Measurements from ENCODE around the gene PRMT3. TPM values are rescaled to one million over a fixed set of nuclear protein-coding genes. Genes with fewer than 3 reads are reported as not detected.
"Not testable (repeated sequence)": the region's sequence is repeated elsewhere in the genome, so short reads cannot be mapped to it uniquely, and the experiment has no call there.

PRMT3 gene
- total RNA-seq, 4 donors from 2014 or later: 10.5 to 42.1 (median 16.2) TPM

DNA sequence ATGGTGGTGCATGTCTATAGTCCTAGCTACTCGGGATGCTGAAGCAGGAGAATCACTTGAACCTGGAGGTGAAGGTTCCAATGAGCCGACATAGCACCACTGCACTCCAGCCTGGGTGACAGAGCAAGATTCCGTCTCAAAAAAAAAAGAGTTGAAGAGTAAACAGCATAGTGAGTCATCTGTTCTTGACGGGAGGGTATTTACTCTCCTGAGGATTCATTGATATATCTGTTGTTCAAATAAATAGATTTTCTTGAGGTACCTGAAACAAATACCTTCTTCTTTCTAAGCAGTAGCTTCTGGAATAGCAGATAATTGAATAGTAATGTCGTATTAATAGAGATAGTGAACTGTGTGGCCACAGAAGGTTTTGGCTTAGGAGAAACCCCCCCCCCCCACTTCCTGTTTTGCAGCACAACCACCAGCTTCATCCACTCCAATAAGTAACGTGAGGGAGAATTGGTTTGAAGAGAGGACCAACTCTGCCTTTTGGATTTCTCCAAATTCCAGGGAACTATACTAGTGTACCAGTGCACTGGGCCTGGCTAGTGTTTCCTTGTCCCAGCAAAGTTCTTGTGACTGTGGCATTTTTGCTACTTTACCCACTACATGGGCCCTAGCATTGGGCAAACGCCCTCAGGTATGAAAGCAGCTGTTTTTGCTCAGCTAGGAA is 90.0 kb downstream of the PRMT3 start:
- no peak for DNase-seq
- Histone ChIP-seq H3K4me1 (no peaks in the 10 kb centered on the region), H3K27me3 (no peaks in the 10 kb centered on the region), H3K27ac (no peak overlapping the region), H3K4me3 (no peak overlapping the region), H3K36me3 (no peaks in the 10 kb centered on the region), H3K9me3 (no peaks in the 10 kb centered on the region)
- no peak for TF ChIP-seq POLR2A (IDR thresholded peaks at IDR 0.05)
- TF ChIP-seq, protein P1, sequence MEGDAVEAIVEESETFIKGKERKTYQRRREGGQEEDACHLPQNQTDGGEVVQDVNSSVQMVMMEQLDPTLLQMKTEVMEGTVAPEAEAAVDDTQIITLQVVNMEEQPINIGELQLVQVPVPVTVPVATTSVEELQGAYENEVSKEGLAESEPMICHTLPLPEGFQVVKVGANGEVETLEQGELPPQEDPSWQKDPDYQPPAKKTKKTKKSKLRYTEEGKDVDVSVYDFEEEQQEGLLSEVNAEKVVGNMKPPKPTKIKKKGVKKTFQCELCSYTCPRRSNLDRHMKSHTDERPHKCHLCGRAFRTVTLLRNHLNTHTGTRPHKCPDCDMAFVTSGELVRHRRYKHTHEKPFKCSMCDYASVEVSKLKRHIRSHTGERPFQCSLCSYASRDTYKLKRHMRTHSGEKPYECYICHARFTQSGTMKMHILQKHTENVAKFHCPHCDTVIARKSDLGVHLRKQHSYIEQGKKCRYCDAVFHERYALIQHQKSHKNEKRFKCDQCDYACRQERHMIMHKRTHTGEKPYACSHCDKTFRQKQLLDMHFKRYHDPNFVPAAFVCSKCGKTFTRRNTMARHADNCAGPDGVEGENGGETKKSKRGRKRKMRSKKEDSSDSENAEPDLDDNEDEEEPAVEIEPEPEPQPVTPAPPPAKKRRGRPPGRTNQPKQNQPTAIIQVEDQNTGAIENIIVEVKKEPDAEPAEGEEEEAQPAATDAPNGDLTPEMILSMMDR (IDR thresholded peaks at IDR 0.05): no peak

DNA sequence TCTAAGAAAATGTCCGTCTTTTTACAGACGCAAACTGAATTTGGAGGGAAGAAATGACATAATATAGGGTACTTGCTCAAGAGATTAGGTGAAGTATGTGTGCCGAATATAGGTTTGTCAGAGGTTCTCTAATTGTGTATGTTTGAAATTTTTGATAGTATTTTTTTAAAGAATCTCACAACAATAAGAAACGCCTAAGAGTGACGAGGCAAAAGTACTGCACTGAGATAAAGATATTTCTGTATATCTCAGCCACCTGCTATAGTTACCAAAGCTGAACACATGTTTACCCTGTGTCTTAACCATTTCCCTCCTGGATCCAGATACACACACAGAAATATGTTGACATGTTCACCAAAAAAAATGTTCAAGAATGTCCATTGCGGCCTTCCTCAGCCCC is 92.0 kb downstream of the PRMT3 start:
- H3K36me3 ChIP-seq: no peaks in the 10 kb centered on the region
- H3K4me3 ChIP-seq: no peak overlapping the region
- H3K9me3 ChIP-seq: no peaks in the 10 kb centered on the region
- DNase-seq: no peak
- no peaks in the 10 kb centered on the region for H3K27me3 ChIP-seq
- TF ChIP-seq POLR2A (IDR thresholded peaks at IDR 0.05): no peak
- TF ChIP-seq, protein P1 (IDR thresholded peaks at IDR 0.05): no peak
- no peaks in the 10 kb centered on the region for H3K4me1 ChIP-seq
- no peak overlapping the region for H3K27ac ChIP-seq

DNA sequence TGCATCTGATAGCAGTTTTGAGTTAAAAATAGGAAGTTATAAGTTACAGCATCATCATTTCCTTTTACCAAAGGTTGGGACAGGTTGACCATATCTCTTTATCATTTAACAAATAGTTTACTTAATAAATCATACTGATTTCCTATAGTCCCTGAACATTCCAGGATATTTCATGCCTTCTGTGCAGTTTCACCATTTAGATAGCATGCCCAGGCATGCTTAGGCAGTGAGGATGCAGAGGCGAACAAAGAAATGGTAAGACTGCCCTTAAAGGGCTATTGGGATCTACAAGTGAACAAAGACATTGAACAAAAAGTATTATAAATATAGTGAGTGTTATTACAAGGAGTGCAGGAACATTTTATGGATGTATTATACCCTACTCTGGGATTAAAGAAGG is 96.4 kb downstream of the PRMT3 start:
- no peaks in the 10 kb centered on the region for H3K4me1 ChIP-seq
- H3K36me3 ChIP-seq: no peaks in the 10 kb centered on the region
- H3K9me3 ChIP-seq: no peaks in the 10 kb centered on the region
- H3K27ac ChIP-seq: no peak overlapping the region
- no peak for TF ChIP-seq POLR2A (IDR thresholded peaks at IDR 0.05)
- TF ChIP-seq, protein P1 (IDR thresholded peaks at IDR 0.05): no peak
- no peak overlapping the region for H3K4me3 ChIP-seq
- DNase-seq: no peak
- no peaks in the 10 kb centered on the region for H3K27me3 ChIP-seq

DNA sequence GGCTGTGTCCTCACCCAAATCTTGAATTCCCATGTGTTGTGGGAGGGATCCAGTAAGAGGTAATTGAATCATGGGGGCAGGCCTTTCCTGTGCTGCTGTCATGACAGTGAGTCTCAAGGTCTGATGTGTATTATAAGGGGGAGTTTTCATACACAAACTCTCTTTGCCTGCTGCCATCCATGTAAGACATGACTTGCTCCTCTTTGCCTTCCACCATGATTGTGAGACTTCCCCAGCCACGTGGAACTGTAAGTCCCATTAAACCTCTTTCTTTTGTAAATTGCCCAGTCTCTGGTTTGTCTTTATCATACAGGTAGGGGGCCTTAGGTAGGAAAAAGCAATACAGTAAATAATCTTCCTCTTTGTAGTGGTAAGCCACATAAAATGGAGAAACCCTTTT is 96.9 kb downstream of the PRMT3 start:
- H3K4me3 ChIP-seq, DNase-seq, H3K36me3 ChIP-seq: not testable (repeated sequence)

DNA sequence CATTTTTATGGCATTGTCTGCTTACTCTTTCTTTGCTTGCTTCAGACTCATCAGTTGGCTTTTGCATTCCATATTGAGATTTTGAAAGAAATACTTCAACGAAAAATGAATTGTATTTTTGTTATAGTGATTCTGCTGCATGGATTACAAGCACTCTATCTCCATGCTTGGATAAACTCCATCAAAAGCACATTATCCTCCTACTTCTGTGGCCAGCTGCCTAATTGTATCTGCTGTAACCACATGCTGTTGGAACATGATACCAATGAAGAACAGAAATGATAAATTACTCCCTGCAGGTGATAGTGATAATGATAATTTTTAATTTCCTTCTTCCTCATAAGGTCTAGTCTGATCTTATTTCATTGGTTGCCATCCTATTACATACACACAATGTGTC is 100.8 kb downstream of the PRMT3 start:
- TF ChIP-seq POLR2A (IDR thresholded peaks at IDR 0.05): no peak
- Histone ChIP-seq H3K27ac (no peak overlapping the region), H3K36me3 (no peaks in the 10 kb centered on the region)

More for the DNA sequence above, 96.9 kb downstream of the PRMT3 start:
- H3K9me3 ChIP-seq, H3K4me1 ChIP-seq, H3K27ac ChIP-seq, H3K27me3 ChIP-seq: not testable (repeated sequence)

DNA sequence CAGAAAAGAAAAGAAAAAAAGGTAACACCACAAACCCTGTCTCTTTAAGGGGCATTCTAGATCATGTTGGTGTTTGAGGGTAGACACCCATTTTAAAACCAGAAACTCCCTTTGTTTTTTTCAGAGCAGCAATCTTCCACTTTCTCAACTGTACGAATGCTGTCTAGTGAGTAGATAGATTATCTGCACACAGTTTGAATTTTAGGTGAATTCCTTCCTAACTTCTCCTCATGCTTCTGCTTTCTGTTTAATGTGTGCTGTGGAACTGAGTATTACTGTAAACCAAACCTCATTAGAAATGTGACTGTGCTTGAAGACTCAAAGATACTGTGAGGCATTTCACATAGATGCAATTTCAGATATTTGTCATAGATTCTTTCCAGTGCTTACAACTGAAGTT is 102.4 kb downstream of the PRMT3 start:
- Histone ChIP-seq H3K36me3 (peaks cover 0 to 10% (median 0%) of the 10 kb centered on the region in 3 donors), H3K4me1 (no peaks in the 10 kb centered on the region), H3K27me3 (no peaks in the 10 kb centered on the region), H3K4me3 (no peak overlapping the region), H3K9me3 (no peaks in the 10 kb centered on the region), H3K27ac (no peak overlapping the region)
- no peak for DNase-seq
- TF ChIP-seq, protein P1 (IDR thresholded peaks at IDR 0.05): no peak
- TF ChIP-seq POLR2A (IDR thresholded peaks at IDR 0.05): no peak

More for the DNA sequence above, 100.8 kb downstream of the PRMT3 start:
- DNase-seq: no peak
- no peaks in the 10 kb centered on the region for H3K27me3 ChIP-seq
- no peaks in the 10 kb centered on the region for H3K4me1 ChIP-seq
- no peak overlapping the region for H3K4me3 ChIP-seq
- H3K9me3 ChIP-seq: no peaks in the 10 kb centered on the region

DNA sequence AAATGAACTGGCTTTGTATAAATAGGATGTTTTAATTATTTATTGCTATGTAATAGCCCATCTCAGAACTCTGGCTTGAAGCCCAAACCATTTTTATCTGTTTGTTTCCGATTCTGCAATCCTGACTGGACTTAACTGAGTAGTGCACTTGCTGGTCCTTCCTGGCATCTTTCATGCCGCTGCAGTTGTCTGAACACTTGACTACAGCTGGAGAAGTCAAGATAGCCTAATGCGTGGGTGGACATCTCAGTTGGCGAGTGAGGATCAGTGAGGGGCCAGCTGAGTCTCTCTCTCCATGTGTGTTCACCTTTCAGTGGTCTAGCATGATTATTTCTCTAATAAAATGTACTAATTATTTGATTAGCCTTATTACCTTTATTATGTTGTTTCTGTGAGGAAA is 105.8 kb downstream of the PRMT3 start:
- DNase-seq: no peak
- H3K4me3 ChIP-seq: no peak overlapping the region
- TF ChIP-seq POLR2A (IDR thresholded peaks at IDR 0.05): no peak
- no peaks in the 10 kb centered on the region for H3K27me3 ChIP-seq
- no peaks in the 10 kb centered on the region for H3K4me1 ChIP-seq
- no peaks in the 10 kb centered on the region for H3K9me3 ChIP-seq
- H3K27ac ChIP-seq: no peak overlapping the region
- peaks cover 0 to 23% (median 0%) of the 10 kb centered on the region in 3 donors for H3K36me3 ChIP-seq
